ENCODE measurements around the gene ARHGEF16.

Gene ARHGEF16

GRCh38 chr1:3483801-3484444 lies 29.5 kb downstream of the ARHGEF16 start:
- DNase-seq, result no peak

GRCh38 chr1:3485016-3485415 lies 30.6 kb downstream of the ARHGEF16 start:
- DNase-seq, result no peak

- no peak for DNase-seq
These were observed 34.0 kb downstream of the ARHGEF16 start for GRCh38 chr1:3488432-3488831.

- no peak for DNase-seq
These were observed 35.7 kb downstream of the ARHGEF16 start for GRCh38 chr1:3490046-3490745.

- DNase-seq, result peak; percentile 46
These were observed 37.1 kb downstream of the ARHGEF16 start for GRCh38 chr1:3491291-3492246.

- no peak for DNase-seq
These were observed 38.2 kb downstream of the ARHGEF16 start for GRCh38 chr1:3492545-3493246.

- no peak for DNase-seq
These were observed 40.1 kb downstream of the ARHGEF16 start for GRCh38 chr1:3494321-3495308.

- no peak for DNase-seq
These were observed 41.6 kb downstream of the ARHGEF16 start for GRCh38 chr1:3495776-3496745.

- no peak for DNase-seq
These were observed 42.5 kb downstream of the ARHGEF16 start for GRCh38 chr1:3496916-3497315.

GRCh38 chr1:3497521-3497920 lies 43.1 kb downstream of the ARHGEF16 start:
- no peak for DNase-seq

- no peak for DNase-seq
These were observed 43.9 kb downstream of the ARHGEF16 start for GRCh38 chr1:3498246-3498930.

- DNase-seq, result no peak
These were observed 44.5 kb downstream of the ARHGEF16 start for GRCh38 chr1:3498986-3499385.

GRCh38 chr1:3499611-3500010 lies 45.1 kb downstream of the ARHGEF16 start:
- DNase-seq, result no peak

- DNase-seq, result no peak
These were observed 45.9 kb downstream of the ARHGEF16 start for GRCh38 chr1:3500265-3500835.

GRCh38 chr1:3501437-3501836 lies 47.0 kb downstream of the ARHGEF16 start:
- DNase-seq, result no peak

GRCh38 chr1:3501856-3502640 lies 47.6 kb downstream of the ARHGEF16 start:
- DNase-seq, result no peak

GRCh38 chr1:3502641-3503524 lies 48.4 kb downstream of the ARHGEF16 start:
- DNase-seq, result no peak

GRCh38 chr1:3503525-3503886 lies 49.0 kb downstream of the ARHGEF16 start:
- DNase-seq, result no peak
